ENCODE measurements around the gene ARMC9. TPM values are rescaled to one million over a fixed set of nuclear protein-coding genes. Genes with fewer than 3 reads are reported as not detected.

ARMC9 gene
- total RNA-seq, 2 donors from 2014 or later: 41.7 to 51.5 TPM

DNA sequence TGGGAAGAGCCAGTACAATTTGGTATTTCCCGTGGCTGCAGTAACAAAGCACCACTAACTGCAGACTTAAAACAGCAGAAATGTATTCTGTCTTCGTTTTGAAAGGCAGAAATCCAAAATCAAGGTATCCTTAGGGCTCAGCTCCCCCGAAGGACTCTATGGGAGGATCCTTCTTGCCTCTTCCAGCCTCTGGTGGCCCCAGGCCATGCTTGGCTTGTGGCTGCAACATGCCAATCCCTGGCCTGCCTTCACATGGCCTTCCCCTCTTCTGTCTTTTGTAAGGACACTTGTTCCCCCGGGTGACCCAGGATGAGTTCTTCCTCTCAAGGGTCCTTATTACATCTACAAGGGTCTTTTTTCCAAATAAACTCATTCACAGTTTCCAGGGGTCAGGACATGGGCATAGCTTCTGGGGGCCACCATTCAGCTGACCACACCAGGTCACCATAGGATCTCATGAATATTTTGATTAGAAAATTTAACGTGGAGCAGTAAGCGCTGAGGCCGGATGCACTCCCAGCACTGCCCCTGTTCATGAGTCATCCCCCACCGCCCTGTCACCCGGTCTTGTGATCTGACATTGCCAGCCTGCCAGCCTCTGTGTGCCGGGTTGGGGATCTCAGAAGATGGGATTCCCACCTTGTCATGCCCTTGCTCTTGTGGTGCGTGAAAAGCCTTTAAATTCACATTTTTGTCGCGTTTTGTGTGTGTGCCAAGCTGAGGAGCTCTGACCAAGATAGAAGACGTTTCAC, 135.9 kb downstream of the ARMC9 start:
- Histone ChIP-seq H3K4me3 (ENCODE audit: low read length) (no peak overlapping the region), H3K36me3 (ENCODE audit: control insufficient read depth, insufficient read depth, low read length) (no peaks in the 10 kb centered on the region), H3K27me3 (ENCODE audit: control insufficient read depth, insufficient read depth, low read length, poor library complexity, severe bottlenecking) (no peaks in the 10 kb centered on the region), H3K27ac (ENCODE audit: low read depth, low read length) (no peak overlapping the region), H3K9ac (ENCODE audit: extremely low read depth, low read length, poor library complexity, severe bottlenecking) (no peak overlapping the region), H3K9me3 (ENCODE audit: control insufficient read depth, low read length) (no peaks in the 10 kb centered on the region), H3K4me1 (ENCODE audit: control insufficient read depth, insufficient read depth, low read length) (peaks cover 12% of the 10 kb centered on the region)
- Mint-ChIP-seq H3K9me3 (no peaks in the 10 kb centered on the region), H3K36me3 (ENCODE audit: low read depth) (peaks cover 32% of the 10 kb centered on the region), H3K27ac (no peak overlapping the region), H3K27me3 (ENCODE audit: insufficient read depth) (no peaks in the 10 kb centered on the region), H3K4me1 (peaks cover 31% of the 10 kb centered on the region), H3K4me3 (no peak overlapping the region)
- DNase-seq: peak; percentile 41
- TF ChIP-seq, protein P1, sequence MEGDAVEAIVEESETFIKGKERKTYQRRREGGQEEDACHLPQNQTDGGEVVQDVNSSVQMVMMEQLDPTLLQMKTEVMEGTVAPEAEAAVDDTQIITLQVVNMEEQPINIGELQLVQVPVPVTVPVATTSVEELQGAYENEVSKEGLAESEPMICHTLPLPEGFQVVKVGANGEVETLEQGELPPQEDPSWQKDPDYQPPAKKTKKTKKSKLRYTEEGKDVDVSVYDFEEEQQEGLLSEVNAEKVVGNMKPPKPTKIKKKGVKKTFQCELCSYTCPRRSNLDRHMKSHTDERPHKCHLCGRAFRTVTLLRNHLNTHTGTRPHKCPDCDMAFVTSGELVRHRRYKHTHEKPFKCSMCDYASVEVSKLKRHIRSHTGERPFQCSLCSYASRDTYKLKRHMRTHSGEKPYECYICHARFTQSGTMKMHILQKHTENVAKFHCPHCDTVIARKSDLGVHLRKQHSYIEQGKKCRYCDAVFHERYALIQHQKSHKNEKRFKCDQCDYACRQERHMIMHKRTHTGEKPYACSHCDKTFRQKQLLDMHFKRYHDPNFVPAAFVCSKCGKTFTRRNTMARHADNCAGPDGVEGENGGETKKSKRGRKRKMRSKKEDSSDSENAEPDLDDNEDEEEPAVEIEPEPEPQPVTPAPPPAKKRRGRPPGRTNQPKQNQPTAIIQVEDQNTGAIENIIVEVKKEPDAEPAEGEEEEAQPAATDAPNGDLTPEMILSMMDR (conservative IDR thresholded peaks at IDR 0.05): no peak
- WGBS, 2 experiments (ENCODE audit: insufficient coverage in 1 of 2, insufficient read length in 1 of 2): 93 to 97% methylated on average over 12 to 14 of the region's 14 CpGs

DNA sequence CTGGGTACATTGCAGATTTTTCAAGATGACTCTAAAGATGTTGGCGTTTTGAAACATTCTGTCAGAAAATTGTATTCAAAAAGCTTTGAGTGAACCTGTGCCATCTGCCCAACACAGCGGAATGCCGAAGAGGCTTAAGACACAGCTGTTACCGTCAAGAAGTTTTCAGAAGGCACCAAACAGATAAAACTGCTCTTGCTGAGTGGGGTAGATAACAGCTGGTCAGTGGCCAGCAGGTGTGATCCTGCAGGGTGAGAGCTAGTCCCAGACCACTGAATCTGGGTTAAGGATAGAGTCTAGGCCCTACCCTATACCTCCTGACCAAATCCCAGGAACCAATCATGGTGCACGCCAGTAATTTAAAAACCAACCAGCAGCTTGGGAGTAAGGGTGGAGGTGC, 136.6 kb downstream of the ARMC9 start:
- no peak overlapping the region for H3K4me3 ChIP-seq (ENCODE audit: low read length)
- no peak for DNase-seq
- Mint-ChIP-seq H3K4me3 (no peak overlapping the region), H3K9me3 (no peaks in the 10 kb centered on the region), H3K27ac (no peak overlapping the region), H3K27me3 (ENCODE audit: insufficient read depth) (no peaks in the 10 kb centered on the region), H3K36me3 (ENCODE audit: low read depth) (peaks cover 26% of the 10 kb centered on the region), H3K4me1 (peaks cover 31% of the 10 kb centered on the region)
- WGBS, 2 experiments (ENCODE audit: insufficient coverage in 1 of 2, insufficient read length in 1 of 2): 80 to 86% methylated on average over 3 to 5 of the region's 5 CpGs
- no peak overlapping the region for H3K27ac ChIP-seq (ENCODE audit: low read depth, low read length)
- H3K4me1 ChIP-seq (ENCODE audit: control insufficient read depth, insufficient read depth, low read length): peaks cover 12% of the 10 kb centered on the region
- H3K27me3 ChIP-seq (ENCODE audit: control insufficient read depth, insufficient read depth, low read length, poor library complexity, severe bottlenecking): no peaks in the 10 kb centered on the region
- H3K9me3 ChIP-seq (ENCODE audit: control insufficient read depth, low read length): no peaks in the 10 kb centered on the region
- TF ChIP-seq, protein P1 (conservative IDR thresholded peaks at IDR 0.05): no peak
- H3K36me3 ChIP-seq (ENCODE audit: control insufficient read depth, insufficient read depth, low read length): no peaks in the 10 kb centered on the region
- no peak overlapping the region for H3K9ac ChIP-seq (ENCODE audit: extremely low read depth, low read length, poor library complexity, severe bottlenecking)

DNA sequence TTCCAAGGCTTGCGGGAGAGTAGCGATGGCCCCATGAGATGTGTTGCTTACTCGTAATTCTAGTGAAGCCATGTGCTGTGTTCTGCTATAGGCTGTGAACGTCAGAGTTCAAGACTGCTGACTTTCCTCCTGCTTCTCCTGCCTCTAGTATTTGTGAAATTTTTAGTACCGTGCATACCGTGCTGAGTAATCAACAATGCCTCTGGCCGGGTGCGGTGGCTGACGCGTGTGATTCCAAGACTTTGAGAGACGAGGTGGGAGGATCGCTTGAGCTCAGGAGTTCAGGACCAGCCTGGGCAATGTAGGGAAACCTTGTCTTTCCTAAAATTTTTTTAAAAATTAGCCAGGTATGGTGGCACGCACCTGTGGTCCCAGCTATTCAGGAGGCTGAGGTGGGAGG, 137.2 kb downstream of the ARMC9 start:
- peaks cover 22% of the 10 kb centered on the region for H3K36me3 Mint-ChIP-seq (ENCODE audit: low read depth)
- H3K27me3 Mint-ChIP-seq (ENCODE audit: insufficient read depth): no peaks in the 10 kb centered on the region
- H3K4me3 Mint-ChIP-seq: no peak overlapping the region
- no peak overlapping the region for H3K27ac ChIP-seq (ENCODE audit: low read depth, low read length)
- H3K36me3 ChIP-seq (ENCODE audit: control insufficient read depth, insufficient read depth, low read length): no peaks in the 10 kb centered on the region
- H3K4me1 Mint-ChIP-seq: peaks cover 31% of the 10 kb centered on the region
- WGBS, 2 experiments (ENCODE audit: insufficient coverage in 1 of 2, insufficient read length in 1 of 2): 94 to 96% methylated on average over 13 of the region's 13 CpGs
- no peak for DNase-seq
- peaks cover 12% of the 10 kb centered on the region for H3K4me1 ChIP-seq (ENCODE audit: control insufficient read depth, insufficient read depth, low read length)
- no peak overlapping the region for H3K27ac Mint-ChIP-seq
- no peaks in the 10 kb centered on the region for H3K9me3 Mint-ChIP-seq
- no peaks in the 10 kb centered on the region for H3K27me3 ChIP-seq (ENCODE audit: control insufficient read depth, insufficient read depth, low read length, poor library complexity, severe bottlenecking)
- TF ChIP-seq, protein P1 (conservative IDR thresholded peaks at IDR 0.05): no peak
- H3K4me3 ChIP-seq (ENCODE audit: low read length): no peak overlapping the region
- no peak overlapping the region for H3K9ac ChIP-seq (ENCODE audit: extremely low read depth, low read length, poor library complexity, severe bottlenecking)
- no peaks in the 10 kb centered on the region for H3K9me3 ChIP-seq (ENCODE audit: control insufficient read depth, low read length)
